B cell (primary cell): ENCODE measurements around the gene C21orf58.

ENCODE experiments used
- EZH2 ChIP-seq: IDR thresholded peaks from 2 replicates; pipeline ENCODE4 v1.6.1; 2012; ENCODE audit warnings: borderline replicate concordance, low read depth, mild to moderate bottlenecking, moderate library complexity, low read length; ENCODE audit not compliant: insufficient read depth, poor library complexity, severe bottlenecking
- TF ChIP-seq, protein P1 (sequence below): fragments of 200-600 bp; IDR thresholded peaks from one replicate; pipeline ENCODE4 v1.8.0; 2022; ENCODE audit warnings: antibody characterized with exemption, mild to moderate bottlenecking

DNA sequence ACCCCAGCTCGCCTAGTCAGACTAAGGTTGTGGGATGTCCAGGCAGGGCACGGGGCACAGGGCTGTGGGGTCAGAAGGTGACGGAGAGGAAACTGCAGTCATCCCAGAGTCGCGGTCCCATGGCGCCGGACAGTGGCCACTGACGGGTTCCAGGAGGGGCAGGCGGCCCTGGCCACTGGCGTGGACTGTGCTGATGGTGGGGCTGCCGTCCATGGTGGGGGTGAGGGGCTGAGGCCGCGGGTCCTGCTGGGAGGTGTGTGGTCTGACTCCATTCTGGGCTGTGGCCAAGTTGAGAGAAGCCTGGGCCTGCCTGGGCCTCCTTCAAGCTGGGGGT, 32.3 kb upstream of the C21orf58 start:
- TF ChIP-seq, protein P1, sequence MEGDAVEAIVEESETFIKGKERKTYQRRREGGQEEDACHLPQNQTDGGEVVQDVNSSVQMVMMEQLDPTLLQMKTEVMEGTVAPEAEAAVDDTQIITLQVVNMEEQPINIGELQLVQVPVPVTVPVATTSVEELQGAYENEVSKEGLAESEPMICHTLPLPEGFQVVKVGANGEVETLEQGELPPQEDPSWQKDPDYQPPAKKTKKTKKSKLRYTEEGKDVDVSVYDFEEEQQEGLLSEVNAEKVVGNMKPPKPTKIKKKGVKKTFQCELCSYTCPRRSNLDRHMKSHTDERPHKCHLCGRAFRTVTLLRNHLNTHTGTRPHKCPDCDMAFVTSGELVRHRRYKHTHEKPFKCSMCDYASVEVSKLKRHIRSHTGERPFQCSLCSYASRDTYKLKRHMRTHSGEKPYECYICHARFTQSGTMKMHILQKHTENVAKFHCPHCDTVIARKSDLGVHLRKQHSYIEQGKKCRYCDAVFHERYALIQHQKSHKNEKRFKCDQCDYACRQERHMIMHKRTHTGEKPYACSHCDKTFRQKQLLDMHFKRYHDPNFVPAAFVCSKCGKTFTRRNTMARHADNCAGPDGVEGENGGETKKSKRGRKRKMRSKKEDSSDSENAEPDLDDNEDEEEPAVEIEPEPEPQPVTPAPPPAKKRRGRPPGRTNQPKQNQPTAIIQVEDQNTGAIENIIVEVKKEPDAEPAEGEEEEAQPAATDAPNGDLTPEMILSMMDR = no peak
- TF ChIP-seq EZH2 = no peak
